RPMI7951 (cell line): Measurements from ENCODE around the gene ASB3. TPM values are rescaled to one million over a fixed set of nuclear protein-coding genes. Genes with fewer than 3 reads are reported as not detected.
"Not testable (repeated sequence)": the region's sequence is repeated elsewhere in the genome, so short reads cannot be mapped to it uniquely, and the experiment has no call there.

ENCODE experiments used
- DNase-seq: peaks from one replicate; pipeline ENCODE4 v3.0.0-alpha.2; 2012; ENCODE audit warnings: low read depth
- total RNA-seq: library from RNA; depleted of rRNA; stranded (reverse); fragments of >200 nt; shearing (Covaris generic); gene quantifications from 2 replicates; pipeline ENCODE4 v1.2.3, GENCODE V29; 2014

Gene ASB3
- total RNA-seq, 1 experiment from 2014 or later, result 40.3 TPM

DNA sequence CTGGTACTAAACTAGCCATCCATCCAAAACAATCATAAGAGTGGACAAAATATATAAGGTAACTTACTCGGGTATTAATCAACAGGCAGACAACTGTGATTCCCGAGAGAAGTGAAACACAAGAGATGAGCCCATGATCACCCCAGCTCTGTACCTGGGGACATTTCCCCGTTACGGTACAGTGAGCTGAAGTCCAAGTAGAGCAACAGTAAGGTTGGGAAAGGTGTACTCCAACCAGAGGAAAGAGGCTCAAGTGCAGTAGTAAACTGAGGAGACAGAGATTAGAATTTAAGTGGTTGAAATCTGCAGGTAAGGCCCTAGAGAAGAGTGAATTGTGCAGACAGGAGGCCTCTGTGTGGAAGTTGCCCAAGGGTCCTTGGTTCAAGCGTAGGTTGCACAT lies 49.7 kb downstream of the ASB3 start:
- DNase-seq, result no peak

DNA sequence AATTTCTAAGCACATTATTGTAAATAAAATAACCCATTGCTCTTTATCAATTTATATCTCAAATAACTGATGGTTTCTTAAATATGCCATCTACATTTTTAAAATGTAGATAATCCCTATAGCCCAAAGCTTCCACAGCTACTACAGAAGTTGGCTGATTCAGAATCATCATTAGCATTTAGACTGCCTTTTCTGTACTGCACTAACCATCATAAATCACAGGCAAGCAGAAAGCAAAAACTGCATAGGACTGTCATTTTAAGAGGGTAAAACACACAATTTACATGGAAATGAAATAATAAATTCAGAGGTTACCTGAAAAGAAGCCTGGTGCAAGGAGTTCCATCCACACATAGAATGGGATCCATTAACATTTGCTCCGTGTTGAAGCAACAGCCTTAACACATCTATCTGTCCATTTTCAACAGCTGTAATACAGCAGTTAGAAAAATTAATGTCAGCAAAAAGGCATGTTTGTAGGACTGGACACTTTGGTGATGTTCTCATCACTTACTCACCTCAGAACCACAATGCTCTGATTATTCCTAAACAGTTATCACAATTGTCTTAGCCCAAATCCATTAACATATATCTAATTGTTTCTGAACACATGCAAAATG lies 57.5 kb downstream of the ASB3 start:
- no peak for DNase-seq

DNA sequence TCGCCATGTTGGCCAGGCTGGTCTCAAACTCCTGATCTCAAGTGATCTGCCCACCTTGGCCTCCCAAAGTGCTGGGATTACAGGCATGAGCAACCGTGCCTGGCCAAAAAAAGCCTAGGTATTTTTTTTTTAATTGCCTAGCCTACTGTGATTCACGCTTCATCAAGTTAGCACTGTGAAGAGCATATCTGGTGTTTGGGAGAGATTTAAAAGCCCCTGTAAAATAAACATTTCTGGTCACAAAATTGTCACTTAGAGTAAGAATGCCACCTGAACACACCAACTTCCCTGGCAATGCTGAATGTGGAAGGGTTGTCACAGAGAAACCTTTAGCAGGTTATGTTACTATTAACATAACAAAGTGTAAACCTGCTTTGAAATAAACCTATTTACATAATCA lies 58.8 kb downstream of the ASB3 start:
- no peak for DNase-seq

DNA sequence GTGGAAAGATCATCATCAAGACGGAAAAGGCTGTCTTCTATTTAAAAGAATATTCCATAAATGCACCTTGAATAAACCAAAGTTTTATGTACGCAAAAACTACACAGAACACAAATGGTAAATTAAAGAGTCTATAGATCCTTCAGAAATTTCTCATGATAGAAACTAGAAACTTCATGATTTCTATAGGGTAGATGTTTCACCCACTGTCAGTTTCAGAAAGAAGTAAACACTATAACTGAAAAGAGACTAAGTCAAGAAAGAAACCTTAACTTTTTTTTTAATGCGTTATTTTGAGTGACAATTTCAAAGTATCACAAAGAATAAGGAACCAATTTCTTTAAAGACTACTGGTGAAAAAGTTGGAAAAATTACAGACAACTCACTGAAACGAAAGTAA lies 61.1 kb downstream of the ASB3 start:
- DNase-seq, result no peak

DNA sequence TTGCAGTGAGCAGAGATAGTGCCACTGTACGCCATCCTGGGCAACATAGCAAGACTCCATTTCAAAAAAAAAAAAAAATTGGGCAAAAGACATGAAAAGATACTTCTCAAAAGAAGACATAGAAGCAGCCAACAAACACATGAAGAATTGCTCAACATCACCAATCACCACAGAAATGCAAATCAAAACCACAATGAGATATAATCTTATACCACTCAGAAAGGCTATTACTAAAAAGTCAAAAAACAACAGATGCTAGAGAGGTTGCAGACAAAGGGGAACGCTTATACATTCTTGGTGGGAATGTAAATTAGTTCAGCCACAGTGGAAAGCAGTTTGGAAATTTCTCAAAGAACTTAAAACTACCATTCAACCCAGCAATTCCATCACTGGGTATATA lies 62.2 kb downstream of the ASB3 start:
- DNase-seq, result peak; percentile 63

DNA sequence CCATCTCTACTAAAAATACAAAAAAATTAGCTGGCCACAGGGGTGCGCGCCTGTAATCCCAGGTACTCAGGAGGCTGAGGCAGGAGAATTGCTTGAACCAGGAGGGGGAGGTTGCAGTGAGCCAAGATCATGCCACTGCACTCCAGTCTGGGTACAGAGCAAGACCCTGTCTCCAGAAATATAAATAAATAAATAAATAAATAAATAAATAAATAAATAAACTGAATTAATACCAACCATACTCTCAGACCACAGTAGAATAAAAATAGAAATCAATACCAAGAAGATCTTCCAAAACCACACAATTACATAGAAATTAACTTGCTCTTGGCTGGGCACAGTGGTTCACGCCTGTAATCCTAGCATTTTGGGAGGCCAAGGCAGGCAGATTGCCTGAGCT lies 65.8 kb downstream of the ASB3 start:
- not testable (repeated sequence) for DNase-seq

DNA sequence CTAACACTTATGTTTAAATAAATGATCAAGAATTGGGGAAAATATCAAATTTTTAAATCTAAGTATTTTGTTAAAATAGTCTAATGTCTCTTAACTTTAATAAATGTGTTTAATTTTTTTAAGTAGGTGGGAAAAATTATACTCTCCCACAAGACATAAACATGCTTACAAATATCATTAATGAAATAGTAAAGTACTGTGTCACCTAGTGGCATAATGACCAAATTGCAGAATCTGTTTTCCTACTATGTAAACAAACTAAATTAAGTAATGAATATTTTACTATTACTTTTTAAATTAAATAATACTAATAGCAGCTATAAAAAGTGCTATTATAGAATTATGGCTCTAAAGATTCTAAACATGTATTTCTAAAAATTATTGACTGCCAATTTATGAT lies 71.2 kb downstream of the ASB3 start:
- DNase-seq, result peak; percentile 3

DNA sequence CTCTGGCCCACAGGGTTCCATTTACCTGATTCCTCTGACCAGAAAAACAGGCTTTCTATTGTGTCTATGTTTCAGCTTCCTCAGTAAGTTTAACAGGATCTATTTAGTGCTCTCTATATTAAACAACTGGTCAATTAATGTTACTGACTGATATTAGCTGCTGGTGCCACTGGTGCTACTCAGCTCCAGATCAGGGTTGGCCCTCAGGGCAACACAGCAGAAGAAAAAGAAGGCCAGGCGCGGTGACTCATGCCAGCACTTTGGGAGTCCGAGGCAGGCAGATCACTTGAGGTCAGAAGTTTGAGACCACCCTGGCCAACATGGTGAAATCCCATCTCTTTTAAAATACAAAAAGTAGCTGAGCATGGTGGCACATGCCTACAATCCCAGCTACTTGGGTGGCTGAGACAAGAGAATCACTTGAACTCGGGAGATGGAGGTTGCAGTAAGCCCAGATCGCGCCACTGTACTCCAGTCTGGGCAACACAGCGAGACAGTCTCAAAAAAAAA lies 75.4 kb downstream of the ASB3 start:
- DNase-seq, result peak; percentile 39

DNA sequence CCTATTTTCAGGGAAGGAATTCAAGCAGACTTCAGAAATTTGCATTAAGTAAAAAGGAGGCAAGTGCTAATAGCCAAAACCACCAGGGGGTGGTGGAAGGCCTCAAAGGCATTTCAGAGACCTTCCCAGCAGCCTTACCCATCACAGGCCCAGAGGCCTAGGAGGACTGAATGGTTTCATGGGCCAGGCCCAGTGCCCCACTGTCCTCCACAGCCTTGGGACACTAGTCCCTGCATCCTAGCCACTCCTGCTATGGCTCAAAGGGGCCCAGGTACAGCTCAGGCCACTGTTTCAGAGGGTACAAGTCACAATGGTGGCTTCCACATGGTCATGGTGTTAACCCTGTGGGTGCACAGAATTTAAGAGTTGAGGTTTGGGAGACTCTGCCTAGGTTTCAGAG lies 77.8 kb downstream of the ASB3 start:
- DNase-seq, result no peak

DNA sequence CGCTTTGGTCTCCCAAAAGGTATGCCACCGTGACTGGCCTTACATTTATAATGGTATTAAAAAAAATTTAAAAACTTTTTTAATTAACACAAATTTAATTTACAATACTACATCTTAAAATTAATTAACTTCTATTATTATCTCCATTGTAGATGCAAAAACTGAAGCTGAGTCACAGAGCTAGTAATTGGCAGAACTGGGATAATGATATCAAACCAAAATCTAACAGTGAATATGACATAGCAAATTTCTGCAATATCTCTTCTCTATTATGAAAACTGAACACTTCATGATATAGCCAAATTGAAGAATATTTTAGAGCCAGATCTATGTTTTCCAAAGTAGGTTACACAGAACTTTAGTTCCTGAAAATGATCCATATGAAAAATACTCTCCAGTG lies 85.5 kb downstream of the ASB3 start:
- DNase-seq, result no peak

DNA sequence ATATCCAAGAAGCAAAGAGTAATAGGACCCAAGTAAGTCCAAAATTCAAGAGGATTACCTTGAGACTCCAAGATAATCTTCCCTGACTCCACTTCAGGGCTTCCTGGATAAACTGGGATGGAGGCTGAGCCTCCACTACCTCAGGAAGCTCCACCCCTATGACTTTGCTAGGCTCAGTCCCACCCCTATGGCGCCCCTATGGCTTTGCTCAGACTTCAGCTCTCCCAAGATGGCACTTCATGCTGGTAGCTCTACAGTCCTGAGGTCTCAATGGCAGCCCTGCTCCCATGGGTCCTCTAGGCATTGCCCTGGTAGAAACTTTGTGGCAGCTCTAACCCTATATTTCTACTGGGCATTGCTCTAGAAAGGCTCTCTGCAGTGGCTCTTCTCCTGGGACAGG lies 89.1 kb downstream of the ASB3 start:
- DNase-seq, result no peak

DNA sequence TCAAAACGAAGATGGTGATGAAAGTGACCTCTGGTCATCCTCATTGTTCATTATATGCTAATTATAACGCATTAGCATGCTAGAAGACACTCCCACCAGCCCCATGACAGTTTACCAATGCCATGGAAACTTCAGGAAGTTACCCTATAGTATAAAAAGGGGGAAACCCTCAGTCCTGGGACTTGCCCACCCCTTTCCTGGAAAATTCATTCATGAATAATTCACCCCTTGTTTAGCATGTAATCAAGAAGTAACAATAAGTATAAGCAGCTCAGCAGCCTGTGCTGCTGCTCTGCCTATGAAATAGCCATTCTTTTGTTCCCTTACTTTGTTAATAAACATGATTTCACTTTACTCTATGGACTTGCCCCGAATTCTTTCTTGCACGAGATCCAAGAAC lies 89.7 kb downstream of the ASB3 start:
- DNase-seq, result no peak

DNA sequence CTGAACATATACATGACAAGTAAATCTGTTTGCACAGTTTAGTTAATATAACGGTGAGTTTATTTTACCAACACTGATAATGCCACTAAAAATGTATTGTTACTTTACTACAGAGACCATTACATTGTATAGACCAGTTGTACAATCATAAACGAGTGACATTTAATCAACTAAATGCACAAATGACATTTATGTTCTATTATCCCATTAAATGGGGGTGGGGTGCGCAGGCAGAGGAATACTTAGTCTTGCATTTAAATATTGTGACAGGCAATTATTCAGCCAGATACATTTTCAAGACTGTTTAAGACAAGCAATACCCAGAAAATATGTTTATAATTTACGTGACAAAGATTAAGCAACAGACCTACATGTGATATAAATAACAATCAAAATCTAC lies 91.2 kb downstream of the ASB3 start:
- DNase-seq, result no peak

DNA sequence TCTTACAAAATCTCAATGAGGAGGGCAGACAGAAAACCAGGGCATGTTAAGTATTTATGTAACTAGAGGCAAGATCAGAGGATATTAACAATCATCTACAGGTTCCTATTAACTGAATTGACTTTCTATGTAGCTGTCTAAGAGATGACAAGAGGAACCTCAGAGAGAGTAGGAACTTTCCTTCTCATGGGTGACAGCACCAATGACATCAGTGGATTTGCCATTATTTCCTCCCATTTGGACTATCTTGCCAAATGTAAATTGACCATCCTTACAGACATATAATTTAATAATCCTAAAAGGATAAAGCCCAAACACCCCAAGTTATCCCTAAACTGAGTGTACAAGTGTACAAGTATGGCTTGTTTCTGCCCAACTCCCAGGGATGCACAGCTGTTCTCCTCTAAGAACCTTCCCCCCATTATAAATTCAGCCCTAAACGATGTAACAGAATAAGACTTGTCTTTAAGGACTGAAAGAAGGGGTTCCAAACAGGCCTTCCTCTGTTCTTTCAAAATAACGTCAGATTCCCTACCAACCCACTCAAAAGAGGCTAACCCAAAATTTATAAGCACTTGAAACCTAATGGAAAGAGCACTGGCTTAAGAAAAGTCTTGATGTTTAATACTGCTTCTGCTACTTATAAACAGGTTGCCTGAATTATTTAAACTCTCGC lies 92.5 kb downstream of the ASB3 start:
- no peak for DNase-seq

DNA sequence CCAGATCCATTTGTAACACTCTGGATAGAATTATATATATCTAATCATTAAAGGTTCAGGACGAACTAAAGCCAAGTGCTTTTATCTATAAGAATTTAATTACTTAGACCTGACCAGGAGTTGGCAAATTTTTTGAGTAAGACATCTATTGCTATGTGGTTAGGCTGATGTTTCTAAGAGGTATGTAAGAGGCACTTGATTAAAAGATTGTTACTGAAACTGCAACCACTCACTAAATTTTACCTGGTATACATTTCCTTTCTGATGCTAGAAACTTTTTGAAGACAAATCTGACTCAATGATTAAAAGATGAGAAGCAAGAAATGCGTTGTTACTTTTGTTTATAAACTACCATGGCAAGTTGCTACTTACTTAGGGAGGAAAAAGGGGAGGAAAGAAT lies 95.9 kb downstream of the ASB3 start:
- DNase-seq, result no peak

DNA sequence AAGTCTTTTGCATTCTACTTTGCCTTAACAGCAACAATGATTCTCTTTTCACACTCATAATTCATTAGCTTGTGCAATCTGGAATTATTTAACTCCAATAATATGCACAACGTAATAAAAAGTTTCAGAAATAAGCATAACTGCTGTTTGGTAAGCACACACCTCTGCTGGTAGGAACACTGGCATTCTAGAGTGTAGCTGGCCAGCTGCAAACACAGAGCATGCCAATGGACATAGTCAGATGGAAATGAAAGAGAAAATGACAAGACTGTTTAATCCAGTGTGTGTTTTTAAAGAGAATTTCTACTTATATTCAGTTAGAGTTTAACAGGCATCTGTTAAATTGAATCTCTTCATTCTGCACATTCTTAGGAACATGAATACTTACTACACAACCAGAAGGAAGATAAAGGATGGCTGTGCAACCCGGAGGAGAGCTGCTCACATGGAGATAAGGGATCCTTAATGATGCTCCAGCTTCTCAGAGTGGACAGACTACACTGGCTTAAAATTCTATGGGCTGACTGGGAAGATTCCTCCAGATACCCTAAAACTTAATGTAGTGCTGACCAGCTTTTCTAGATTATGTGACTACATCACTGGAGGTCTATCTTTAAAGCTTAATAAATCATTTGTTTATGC lies 113.8 kb downstream of the ASB3 start:
- DNase-seq, result no peak

DNA sequence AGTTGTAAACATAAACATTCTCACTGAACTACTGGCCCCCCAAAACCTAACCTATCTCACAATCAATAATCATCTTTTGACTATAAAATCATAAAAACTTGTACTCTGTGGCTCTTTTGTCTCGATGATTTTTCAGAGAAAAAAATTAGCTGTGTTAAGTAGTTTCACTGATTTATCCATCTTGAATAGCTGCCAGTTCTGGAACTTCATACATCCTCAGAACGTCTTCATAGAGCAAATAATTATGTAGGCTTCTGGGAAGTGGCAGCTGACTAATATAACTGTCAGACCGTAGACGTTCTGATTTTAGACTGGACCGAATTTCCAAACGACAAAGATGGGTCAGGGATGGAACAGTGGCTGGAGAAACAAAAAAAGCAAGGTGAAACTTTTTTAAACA lies 116.4 kb downstream of the ASB3 start:
- DNase-seq, result no peak

DNA sequence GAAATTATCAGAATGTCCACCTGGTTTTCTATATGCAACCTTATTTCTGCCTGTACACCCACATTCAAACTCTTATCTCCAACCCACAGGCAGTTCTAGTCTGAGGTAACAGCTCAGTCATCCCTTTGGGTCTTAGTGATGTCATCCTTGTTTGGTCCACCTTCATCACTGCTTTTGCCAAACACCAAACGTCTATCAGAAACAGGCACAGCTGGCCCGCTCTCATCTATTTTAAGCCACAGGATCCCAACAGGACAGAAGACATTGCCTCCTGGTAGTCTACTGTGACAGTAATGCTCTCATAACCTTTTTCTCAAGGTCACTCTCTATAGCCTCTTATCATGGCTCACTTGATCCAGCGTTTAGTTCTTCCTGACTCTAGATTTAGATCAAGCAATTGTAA lies 118.1 kb downstream of the ASB3 start:
- DNase-seq, result no peak

DNA sequence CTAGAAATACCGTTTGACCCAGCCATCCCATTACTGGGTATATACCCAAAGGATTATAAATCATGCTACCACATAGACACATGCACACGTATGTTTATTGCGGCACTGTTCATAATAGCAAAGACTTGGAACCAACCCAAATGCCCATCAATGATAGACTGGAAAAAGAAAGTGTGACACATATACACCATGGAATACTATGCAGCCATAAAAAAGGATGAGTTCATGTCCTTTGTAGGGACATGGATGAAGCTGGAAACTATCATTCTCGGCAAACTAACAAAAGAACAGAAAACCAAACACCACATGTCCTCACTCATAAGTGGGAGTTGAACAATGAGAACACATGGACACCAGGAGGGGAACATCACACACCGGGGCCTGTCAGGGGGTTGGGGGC lies 119.6 kb downstream of the ASB3 start:
- not testable (repeated sequence) for DNase-seq

DNA sequence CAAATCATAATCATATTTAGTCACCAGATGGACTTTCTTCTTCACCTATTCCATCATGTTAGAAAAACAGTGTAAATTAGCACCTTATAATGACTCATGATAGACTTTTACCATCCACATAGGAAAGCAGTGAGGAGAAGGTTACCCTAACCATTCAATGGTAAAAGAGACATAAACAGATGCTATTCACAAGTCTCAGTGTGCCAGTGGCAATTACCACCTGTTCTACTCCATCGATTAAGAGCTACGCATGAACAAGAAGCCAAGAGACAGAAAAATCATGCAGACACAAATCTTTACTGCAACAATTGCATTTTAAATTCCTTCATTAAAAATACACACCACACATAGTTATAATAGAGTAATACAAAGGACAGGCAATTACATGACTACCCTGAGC lies 125.9 kb downstream of the ASB3 start:
- no peak for DNase-seq

DNA sequence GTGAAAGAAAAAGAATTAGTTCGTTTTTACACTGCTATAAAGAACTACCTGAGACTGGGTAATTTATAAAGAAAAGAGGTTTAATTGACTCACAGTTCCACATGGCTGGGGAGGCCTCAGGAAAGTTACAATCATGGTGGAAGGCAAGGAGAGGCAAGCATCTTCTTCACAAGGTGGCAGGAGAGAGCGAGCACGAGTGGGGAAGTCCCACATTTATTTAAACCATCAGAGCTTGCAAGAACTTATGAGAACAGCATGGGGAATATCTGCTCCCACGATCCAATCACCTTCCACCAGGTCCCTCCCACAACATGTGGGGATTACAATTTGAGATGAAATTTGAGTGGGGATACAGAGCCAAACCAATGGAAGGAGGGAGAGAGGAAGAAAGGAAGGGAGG lies 128.3 kb downstream of the ASB3 start:
- DNase-seq, result peak; percentile 18

DNA sequence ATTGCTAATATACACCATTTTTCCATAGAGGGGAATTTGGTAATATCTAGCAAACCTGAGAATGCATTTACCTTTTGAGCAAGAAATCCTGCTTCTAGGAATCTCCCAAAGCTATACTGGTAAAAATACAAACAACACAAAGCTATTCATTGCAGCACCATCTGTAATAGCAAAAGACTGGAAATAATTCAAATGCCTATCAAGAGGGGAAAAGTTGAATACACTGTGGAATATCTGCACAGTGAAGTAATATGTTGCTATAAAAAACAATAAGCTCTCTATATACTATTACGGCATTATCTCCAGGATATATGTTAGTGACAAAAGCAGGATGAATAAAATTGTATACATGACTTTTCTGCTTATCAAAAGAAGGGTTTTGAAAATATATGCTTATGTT lies 131.5 kb downstream of the ASB3 start:
- no peak for DNase-seq

DNA sequence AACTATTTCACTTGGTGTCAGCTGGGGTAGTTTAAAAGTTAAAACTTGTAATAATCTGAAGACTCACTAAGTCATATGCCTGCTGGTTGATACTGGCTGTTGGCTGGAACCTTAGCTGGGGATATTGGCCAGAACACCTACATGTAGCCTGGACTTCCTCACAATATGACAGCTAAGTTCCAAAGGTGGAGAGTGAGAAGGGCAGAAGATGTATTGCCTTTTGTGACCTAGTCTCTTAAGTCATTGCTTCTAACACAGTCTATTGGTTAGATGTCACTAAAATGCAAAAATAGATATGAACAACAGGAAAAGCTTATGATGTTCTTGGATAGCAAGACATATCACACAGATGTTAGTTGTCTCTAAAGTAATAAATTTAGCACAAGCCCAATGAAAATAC lies 132.4 kb downstream of the ASB3 start:
- no peak for DNase-seq
